Esophagus squamous epithelium (tissue), 5 donors: ENCODE data around the gene HBA1. TPM values are rescaled to one million over a fixed set of nuclear protein-coding genes. Genes with fewer than 3 reads are reported as not detected.

Experiments
- DNase-seq: peaks from one replicate; lab custom pipeline; 2025; lab: John Stamatoyannopoulos, UW
- H3K27ac ChIP-seq, 4 donors: fragments of 200-600 bp; sonication (generic); one replicate each; pipeline ENCODE4 v1.5.1; 2016 to 2019; ENCODE audit warnings: mild to moderate bottlenecking in 1 of 4
- H3K27me3 ChIP-seq, 4 donors: fragments of 200-600 bp; sonication (generic); 1 replicate in 3 of 4; 2 replicates in 1 of 4; pipeline versions ENCODE4 v1.5.1 to v1.6.0; 2017 to 2021; ENCODE audit warnings: antibody characterized with exemption in 1 of 4
- H3K36me3 ChIP-seq, 3 donors: fragments of 200-600 bp; sonication (generic); one replicate each; pipeline ENCODE4 v1.5.1; 2016 to 2019
- H3K4me1 ChIP-seq, 3 donors: fragments of 200-600 bp; sonication (generic); one replicate each; pipeline ENCODE4 v1.5.1; 2017 to 2019
- H3K4me3 ChIP-seq, 4 donors: fragments of 200-600 bp; sonication (generic); 1 replicate in 3 of 4; 2 replicates in 1 of 4; pipeline ENCODE4 v1.5.1; 2016 to 2019; ENCODE audit warnings: mild to moderate bottlenecking in 2 of 4, moderate library complexity in 1 of 4
- H3K9me3 ChIP-seq, 3 donors: fragments of 200-600 bp; sonication (generic); one replicate each; pipeline ENCODE4 v1.5.1; 2016 to 2019
- CTCF ChIP-seq, 6 experiments: fragments of 450-650 bp in 4 of 6; fragments of 200-600 bp in 2 of 6; sonication (generic) in 2 of 6; IDR thresholded peaks; one replicate each; pipeline ENCODE4 v1.5.1; 2016 to 2019; ENCODE audit warnings: antibody characterized with exemption in 6 of 6, mild to moderate bottlenecking in 4 of 6, moderate library complexity in 4 of 6
- POLR2A ChIP-seq, 4 donors: fragments of 450-650 bp; IDR thresholded peaks; one replicate each; pipeline ENCODE4 v1.6.1; 2017; ENCODE audit warnings: antibody characterized with exemption in 4 of 4, mild to moderate bottlenecking in 4 of 4, moderate library complexity in 3 of 4
- WGBS, 2 donors: methylation state at CpG; one replicate each; pipeline ENCODE4 v1.1.5; 2018; 5-methylcytosine and 5-hydroxymethylcytosine counted together
- intact Hi-C: fragments of 100-400 bp; cut with DNase I; formaldehyde crosslinking; loops from one replicate; pipeline ENCODE4 v1.15.0; 2022
- total RNA-seq, 4 donors: library from RNA; depleted of rRNA; stranded (reverse); fragments of >200 nt; gene quantifications; one replicate each; pipeline ENCODE4 v1.1.0, GENCODE V29; 2016
- donor health status: DM: yes; HTN: yes; CAD: no.

Gene HBA1
- total RNA-seq, 4 donors from 2014 or later, result 1.0 to 12.9 TPM; not detected in 2

- H3K4me1 ChIP-seq, result no peaks in the 10 kb centered on the region
- H3K9me3 ChIP-seq, result no peaks in the 10 kb centered on the region
- TF ChIP-seq CTCF (IDR thresholded peaks at IDR 0.05), result no peak
- TF ChIP-seq POLR2A (IDR thresholded peaks at IDR 0.05), result no peak
- H3K36me3 ChIP-seq, result peaks cover 41 to 77% (median 43%) of the 10 kb centered on the region in 3 donors
- no peaks in the 10 kb centered on the region for H3K27me3 ChIP-seq
- H3K4me3 ChIP-seq, result no peak overlapping the region
- H3K27ac ChIP-seq, result no peak overlapping the region
- 82 to 87% methylated on average over 9 to 11 of the region's 34 CpGs for WGBS, 2 donors
- intact Hi-C loops, result no loop called here
- no peak for DNase-seq
Observed at GRCh38 chr16:189604-190186, 13.2 kb downstream of the HBA1 start.

- Histone ChIP-seq H3K27ac (no peak overlapping the region), H3K9me3 (no peaks in the 10 kb centered on the region), H3K36me3 (peaks cover 41 to 98% (median 58%) of the 10 kb centered on the region in 3 donors), H3K4me1 (no peaks in the 10 kb centered on the region), H3K27me3 (no peaks in the 10 kb centered on the region), H3K4me3 (no peak overlapping the region)
- WGBS, 2 donors, result 85 to 100% methylated on average over 1 to 4 of the region's 4 CpGs
- intact Hi-C loops, result no loop called here
- DNase-seq, result no peak
- TF ChIP-seq POLR2A (IDR thresholded peaks at IDR 0.05) (no peak), CTCF (IDR thresholded peaks at IDR 0.05) (no peak)
Observed at GRCh38 chr16:191831-192230, 15.4 kb downstream of the HBA1 start.

- H3K36me3 ChIP-seq, result peaks cover 39 to 100% (median 64%) of the 10 kb centered on the region in 3 donors
- intact Hi-C loops, result no loop called here
- TF ChIP-seq CTCF (IDR thresholded peaks at IDR 0.05), result no peak
- TF ChIP-seq POLR2A (IDR thresholded peaks at IDR 0.05), result no peak
- 90 to 93% methylated on average over 6 to 7 of the region's 11 CpGs for WGBS, 2 donors
- no peak for DNase-seq
- H3K4me1 ChIP-seq, result no peaks in the 10 kb centered on the region
- H3K27ac ChIP-seq, result no peak overlapping the region
- H3K9me3 ChIP-seq, result no peaks in the 10 kb centered on the region
- no peak overlapping the region for H3K4me3 ChIP-seq
- no peaks in the 10 kb centered on the region for H3K27me3 ChIP-seq
Observed at GRCh38 chr16:192686-193085, 16.2 kb downstream of the HBA1 start.

- Histone ChIP-seq H3K27me3 (no peaks in the 10 kb centered on the region), H3K4me1 (no peaks in the 10 kb centered on the region), H3K36me3 (peaks cover 42 to 100% (median 70%) of the 10 kb centered on the region in 3 donors), H3K4me3 (no peak overlapping the region), H3K27ac (no peak overlapping the region), H3K9me3 (no peaks in the 10 kb centered on the region)
- TF ChIP-seq CTCF (IDR thresholded peaks at IDR 0.05), result no peak
- TF ChIP-seq POLR2A (IDR thresholded peaks at IDR 0.05), result no peak
- DNase-seq, result no peak
- WGBS, 2 donors, result 88 to 89% methylated on average over 14 to 15 of the region's 15 CpGs
- intact Hi-C loops, result no loop called here
Observed at GRCh38 chr16:193441-193840, 17.0 kb downstream of the HBA1 start.

- no peaks in the 10 kb centered on the region for H3K27me3 ChIP-seq
- 92% methylated on average over 6 of the region's 6 CpGs for WGBS, 2 donors
- no peak for DNase-seq
- no peaks in the 10 kb centered on the region for H3K4me1 ChIP-seq
- TF ChIP-seq POLR2A (IDR thresholded peaks at IDR 0.05) (no peak), CTCF (IDR thresholded peaks at IDR 0.05) (no peak)
- no peak overlapping the region for H3K4me3 ChIP-seq
- intact Hi-C loops, result no loop called here
- no peaks in the 10 kb centered on the region for H3K9me3 ChIP-seq
- H3K27ac ChIP-seq, result no peak overlapping the region
- H3K36me3 ChIP-seq, result peaks cover 47 to 100% (median 73%) of the 10 kb centered on the region in 3 donors
Observed at GRCh38 chr16:194516-194915, 18.0 kb downstream of the HBA1 start.
